Natural killer cell (primary cell): ENCODE data around the gene IFT80. TPM values are rescaled to one million over a fixed set of nuclear protein-coding genes. Genes with fewer than 3 reads are reported as not detected.
"Not testable (repeated sequence)": the region's sequence is repeated elsewhere in the genome, so short reads cannot be mapped to it uniquely, and the experiment has no call there.

ENCODE experiments used
- ATAC-seq, 3 donors: fragments of 150-1000 bp in 2 of 3; fragments of 200-7000 bp in 1 of 3; cut with Tn5 transposase; 1 replicate in 1 of 3; 2 replicates in 2 of 3; pipeline ENCODE4 v1.10.0; 2021; ENCODE audit warnings: mild to moderate bottlenecking in 2 of 3, moderate library complexity in 2 of 3
- DNase-seq, 2 donors: peaks; one replicate each; pipeline versions ENCODE4 v3.0.0 to v3.0.0-alpha.2; 2013 to 2021; ENCODE audit warnings: mixed read lengths in 1 of 2
- H3K27ac ChIP-seq: one replicate; pipeline ENCODE4 v1.5.1; 2013; ENCODE audit warnings: mild to moderate bottlenecking, low read length
- H3K27me3 ChIP-seq: one replicate; pipeline ENCODE4 v1.6.1; 2013; ENCODE audit warnings: low read length; ENCODE audit not compliant: control insufficient read depth, insufficient read depth
- H3K36me3 ChIP-seq: one replicate; pipeline ENCODE4 v1.6.1; 2013; ENCODE audit warnings: low read length; ENCODE audit not compliant: control insufficient read depth, insufficient read depth
- H3K4me1 ChIP-seq: one replicate; pipeline ENCODE4 v1.6.1; 2013; ENCODE audit warnings: low read length; ENCODE audit not compliant: control insufficient read depth, insufficient read depth
- H3K4me3 ChIP-seq: one replicate; pipeline ENCODE4 v1.5.1; 2013; ENCODE audit warnings: low read length
- H3K9me3 ChIP-seq: one replicate; pipeline ENCODE4 v1.6.1; 2013; ENCODE audit warnings: low read length; ENCODE audit not compliant: control insufficient read depth, insufficient read depth
- H3K27ac Mint-ChIP-seq, 2 donors: one replicate each; pipeline ENCODE4 v1.8.0; 2022; ENCODE audit warnings: mild to moderate bottlenecking in 2 of 2, mixed read lengths in 2 of 2, moderate library complexity in 1 of 2
- H3K27me3 Mint-ChIP-seq, 2 donors: one replicate each; pipeline ENCODE4 v1.8.0; 2022; ENCODE audit warnings: low read depth in 2 of 2, mixed read lengths in 2 of 2
- H3K36me3 Mint-ChIP-seq: one replicate; pipeline ENCODE4 v1.8.0; 2022; ENCODE audit warnings: mixed read lengths
- H3K4me1 Mint-ChIP-seq, 2 donors: one replicate each; pipeline ENCODE4 v1.8.0; 2022; ENCODE audit warnings: mixed read lengths in 2 of 2
- H3K4me3 Mint-ChIP-seq: one replicate; pipeline ENCODE4 v1.8.0; 2022; ENCODE audit warnings: mild to moderate bottlenecking, moderate library complexity, mixed read lengths
- H3K9me3 Mint-ChIP-seq, 2 donors: one replicate each; pipeline ENCODE4 v1.8.0; 2022; ENCODE audit warnings: mixed read lengths in 2 of 2
- CTCF ChIP-seq: fragments of 200-600 bp; IDR thresholded peaks from one replicate; pipeline ENCODE4 v1.8.0; 2022; ENCODE audit warnings: antibody characterized with exemption
- WGBS: methylation state at CpG from one replicate; pipeline ENCODE4 v1.1.7; 2013; ENCODE audit warnings: missing lambda C conversion rate; ENCODE audit not compliant: insufficient coverage; 5-methylcytosine and 5-hydroxymethylcytosine counted together
- intact Hi-C: fragments of 100-400 bp; cut with micrococcal nuclease; formaldehyde crosslinking; loops from one replicate; pipeline ENCODE4 v1.14.2; 2022
- total RNA-seq, 4 donors: library from RNA; stranded (reverse); fragments of 120-200 nt in 1 of 4; gene quantifications; one replicate each; pipeline versions ENCODE4 v1.2.3 to v1.2.4, GENCODE V29; 2013 to 2022

IFT80 gene
- total RNA-seq, 3 donors from 2014 or later (not counting 1 experiment from before 2014, with no cell fraction given) = 22.6 to 22.9 (median 22.9) TPM

- H3K27ac ChIP-seq = no peak overlapping the region
- DNase-seq = no peak
- H3K27me3 Mint-ChIP-seq = no peaks in the 10 kb centered on the region
- H3K4me3 Mint-ChIP-seq = no peak overlapping the region
- H3K36me3 ChIP-seq = no peaks in the 10 kb centered on the region
- H3K9me3 ChIP-seq = no peaks in the 10 kb centered on the region
- no peaks in the 10 kb centered on the region for H3K9me3 Mint-ChIP-seq
- intact Hi-C loops = no loop called here
- no peaks in the 10 kb centered on the region for H3K27me3 ChIP-seq
- WGBS = no CpG with 5 or more reads among the region's 1 CpG
- H3K36me3 Mint-ChIP-seq = no peaks in the 10 kb centered on the region
- H3K4me3 ChIP-seq = no peak overlapping the region
- no peaks in the 10 kb centered on the region for H3K4me1 ChIP-seq
- H3K27ac Mint-ChIP-seq = no peak overlapping the region
- ATAC-seq = no peak
- TF ChIP-seq CTCF = no peak
- H3K4me1 Mint-ChIP-seq = peaks cover 0 to 7% of the 10 kb centered on the region in 2 donors
These were observed 33.0 kb downstream of the IFT80 start for GRCh38 chr3:160365869-160366522.

DNA sequence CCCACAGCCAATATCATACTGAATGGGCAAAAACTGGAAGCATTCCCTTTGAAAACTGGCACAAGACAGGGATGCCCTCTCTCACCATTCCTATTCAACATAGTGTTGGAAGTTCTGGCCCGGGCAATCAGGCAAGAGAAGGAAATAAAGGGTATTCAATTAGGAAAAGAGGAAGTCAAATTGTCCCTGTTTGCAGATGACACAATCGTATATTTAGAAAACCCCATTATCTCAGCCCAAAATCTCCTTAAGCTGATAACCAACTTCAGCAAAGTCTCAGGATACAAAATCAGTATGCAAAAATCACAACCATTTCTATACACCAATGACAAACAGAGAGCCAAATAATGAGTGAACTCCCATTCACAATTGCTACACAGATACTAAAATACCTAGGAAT, 36.1 kb downstream of the IFT80 start:
- H3K9me3 ChIP-seq, intact Hi-C loops, H3K4me1 ChIP-seq, ATAC-seq, H3K27me3 ChIP-seq, H3K36me3 ChIP-seq, H3K9me3 Mint-ChIP-seq, H3K4me3 ChIP-seq, H3K4me1 Mint-ChIP-seq, H3K27ac ChIP-seq, H3K27ac Mint-ChIP-seq, H3K4me3 Mint-ChIP-seq, H3K27me3 Mint-ChIP-seq, DNase-seq, H3K36me3 Mint-ChIP-seq: not testable (repeated sequence)
- WGBS = 100% methylated on average over 1 of the region's 2 CpGs

DNA sequence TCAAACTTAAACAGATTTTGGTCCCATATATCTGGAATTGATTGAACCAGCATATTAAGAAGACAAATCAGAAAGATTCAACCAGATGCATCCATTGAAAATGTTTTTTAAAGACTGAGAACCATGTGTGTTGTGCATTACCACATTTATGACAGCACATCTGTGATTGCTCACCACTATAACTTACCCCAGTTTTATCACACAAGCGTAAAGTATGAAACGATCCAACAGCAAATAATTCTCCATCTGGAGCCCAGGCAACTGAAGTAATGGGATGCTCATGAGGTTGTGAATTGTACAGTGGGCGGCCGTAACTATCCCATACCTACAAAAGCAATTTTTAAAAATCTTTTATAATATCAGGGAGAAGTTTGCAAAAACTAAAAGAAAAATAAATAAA, 43.2 kb downstream of the IFT80 start:
- intact Hi-C loops = no loop called here
- no peaks in the 10 kb centered on the region for H3K27me3 Mint-ChIP-seq
- H3K27me3 ChIP-seq = no peaks in the 10 kb centered on the region
- H3K36me3 ChIP-seq = peaks cover 4% of the 10 kb centered on the region
- no CpG with 5 or more reads among the region's 4 CpGs for WGBS
- peaks cover 0 to under 1% of the 10 kb centered on the region in 2 donors for H3K4me1 Mint-ChIP-seq
- no peaks in the 10 kb centered on the region for H3K4me1 ChIP-seq
- TF ChIP-seq CTCF = no peak
- H3K9me3 ChIP-seq = no peaks in the 10 kb centered on the region
- no peak overlapping the region for H3K27ac ChIP-seq
- no peak for ATAC-seq
- H3K9me3 Mint-ChIP-seq = no peaks in the 10 kb centered on the region
- no peak overlapping the region for H3K4me3 Mint-ChIP-seq
- DNase-seq = no peak
- no peak overlapping the region for H3K4me3 ChIP-seq
- H3K27ac Mint-ChIP-seq = no peak overlapping the region
- no peaks in the 10 kb centered on the region for H3K36me3 Mint-ChIP-seq

GRCh38 chr3:160346511-160346910, 52.5 kb downstream of the IFT80 start:
- 88% methylated on average over 2 of the region's 2 CpGs for WGBS
- ATAC-seq = no peak

More at GRCh38 chr3:160346511-160346910, 52.5 kb downstream of the IFT80 start:
- no peak for DNase-seq
- intact Hi-C loops = no loop called here
- no peaks in the 10 kb centered on the region for H3K4me1 ChIP-seq
- no peaks in the 10 kb centered on the region for H3K9me3 Mint-ChIP-seq
- H3K27ac Mint-ChIP-seq = no peak overlapping the region
- no peaks in the 10 kb centered on the region for H3K27me3 ChIP-seq
- no peak overlapping the region for H3K27ac ChIP-seq
- H3K4me3 Mint-ChIP-seq = no peak overlapping the region
- H3K36me3 ChIP-seq = no peaks in the 10 kb centered on the region
- H3K36me3 Mint-ChIP-seq = no peaks in the 10 kb centered on the region
- no peak overlapping the region for H3K4me3 ChIP-seq
- no peak for TF ChIP-seq CTCF
- H3K4me1 Mint-ChIP-seq = no peaks in the 10 kb centered on the region
- H3K9me3 ChIP-seq = no peaks in the 10 kb centered on the region
- H3K27me3 Mint-ChIP-seq = no peaks in the 10 kb centered on the region
